ENCODE measurements around the gene SNRNP25.
A peak's percentile ranks its signal among the peaks of the same experiment; 100 is the strongest.

The SNRNP25 gene

DNA sequence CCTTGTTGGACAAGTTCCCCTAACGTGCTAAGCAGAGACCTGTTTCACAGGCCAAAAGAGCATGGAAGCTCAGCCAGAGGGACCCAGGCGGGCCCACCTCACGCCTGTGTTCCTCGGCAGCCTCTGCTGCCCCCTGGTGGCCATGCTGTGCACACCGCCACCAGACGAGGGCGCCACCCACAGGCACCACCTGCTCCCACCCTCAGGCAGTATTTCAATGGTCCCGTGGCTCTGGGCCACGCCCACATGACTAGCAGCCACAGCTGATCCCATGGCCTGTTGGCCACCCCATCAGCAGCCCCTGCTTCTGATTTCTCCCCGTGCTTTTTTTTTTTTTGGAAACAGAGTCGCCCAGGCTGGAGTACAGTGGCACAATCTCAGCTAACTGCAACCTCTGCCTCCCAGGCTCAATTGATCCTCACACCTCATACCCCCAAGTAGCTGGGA lies 43.3 kb downstream of the SNRNP25 start (continued):
- no peak for TF ChIP-seq ZNF785 (tag by site-specific recombination; IDR thresholded peaks at IDR 0.05)
- peak; percentile 85 for TF ChIP-seq EGR2 (tag by site-specific recombination; IDR thresholded peaks at IDR 0.05; ENCODE audit: low read depth)
- TF ChIP-seq ZNF311 (tag by site-specific recombination; IDR thresholded peaks at IDR 0.05; ENCODE audit: borderline replicate concordance): no peak
- peak; percentile 72 for TF ChIP-seq ZNF629 (tag by site-specific recombination; IDR thresholded peaks at IDR 0.05)
- peak; percentile 56 for TF ChIP-seq SP3 (tag by site-specific recombination; IDR thresholded peaks at IDR 0.05)
- TF ChIP-seq ZNF561 (tag by site-specific recombination; IDR thresholded peaks at IDR 0.05; ENCODE audit: borderline replicate concordance): peak; percentile 90; the same call in 1 of the 2 replicates
- TF ChIP-seq ZNF610 (tag by site-specific recombination; IDR thresholded peaks at IDR 0.05; ENCODE audit: borderline replicate concordance): 0 out of 2 replicates have a peak, but pooled peaks have one; percentile 20
- peak; percentile 80 for TF ChIP-seq SCRT2 (tag by site-specific recombination; IDR thresholded peaks at IDR 0.05)
- TF ChIP-seq, protein P1, sequence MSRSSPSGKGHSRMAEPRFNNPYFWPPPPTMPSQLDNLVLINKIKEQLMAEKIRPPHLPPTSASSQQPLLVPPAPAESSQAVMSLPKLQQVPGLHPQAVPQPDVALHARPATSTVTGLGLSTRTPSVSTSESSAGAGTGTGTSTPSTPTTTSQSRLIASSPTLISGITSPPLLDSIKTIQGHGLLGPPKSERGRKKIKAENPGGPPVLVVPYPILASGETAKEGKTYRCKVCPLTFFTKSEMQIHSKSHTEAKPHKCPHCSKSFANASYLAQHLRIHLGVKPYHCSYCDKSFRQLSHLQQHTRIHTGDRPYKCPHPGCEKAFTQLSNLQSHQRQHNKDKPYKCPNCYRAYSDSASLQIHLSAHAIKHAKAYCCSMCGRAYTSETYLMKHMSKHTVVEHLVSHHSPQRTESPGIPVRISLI (tag by site-specific recombination; IDR thresholded peaks at IDR 0.05): peak; percentile 63; the same call in 1 of the 2 replicates
- TF ChIP-seq ZFHX2 (tag by site-specific recombination; conservative IDR thresholded peaks at IDR 0.05): peak; percentile 88
- no peak for TF ChIP-seq ZNF423 (tag by site-specific recombination; IDR thresholded peaks at IDR 0.05)
- TF ChIP-seq, protein P2, sequence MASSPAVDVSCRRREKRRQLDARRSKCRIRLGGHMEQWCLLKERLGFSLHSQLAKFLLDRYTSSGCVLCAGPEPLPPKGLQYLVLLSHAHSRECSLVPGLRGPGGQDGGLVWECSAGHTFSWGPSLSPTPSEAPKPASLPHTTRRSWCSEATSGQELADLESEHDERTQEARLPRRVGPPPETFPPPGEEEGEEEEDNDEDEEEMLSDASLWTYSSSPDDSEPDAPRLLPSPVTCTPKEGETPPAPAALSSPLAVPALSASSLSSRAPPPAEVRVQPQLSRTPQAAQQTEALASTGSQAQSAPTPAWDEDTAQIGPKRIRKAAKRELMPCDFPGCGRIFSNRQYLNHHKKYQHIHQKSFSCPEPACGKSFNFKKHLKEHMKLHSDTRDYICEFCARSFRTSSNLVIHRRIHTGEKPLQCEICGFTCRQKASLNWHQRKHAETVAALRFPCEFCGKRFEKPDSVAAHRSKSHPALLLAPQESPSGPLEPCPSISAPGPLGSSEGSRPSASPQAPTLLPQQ (tag by site-specific recombination; IDR thresholded peaks at IDR 0.05): peak; percentile 100
- TF ChIP-seq, protein P3, sequence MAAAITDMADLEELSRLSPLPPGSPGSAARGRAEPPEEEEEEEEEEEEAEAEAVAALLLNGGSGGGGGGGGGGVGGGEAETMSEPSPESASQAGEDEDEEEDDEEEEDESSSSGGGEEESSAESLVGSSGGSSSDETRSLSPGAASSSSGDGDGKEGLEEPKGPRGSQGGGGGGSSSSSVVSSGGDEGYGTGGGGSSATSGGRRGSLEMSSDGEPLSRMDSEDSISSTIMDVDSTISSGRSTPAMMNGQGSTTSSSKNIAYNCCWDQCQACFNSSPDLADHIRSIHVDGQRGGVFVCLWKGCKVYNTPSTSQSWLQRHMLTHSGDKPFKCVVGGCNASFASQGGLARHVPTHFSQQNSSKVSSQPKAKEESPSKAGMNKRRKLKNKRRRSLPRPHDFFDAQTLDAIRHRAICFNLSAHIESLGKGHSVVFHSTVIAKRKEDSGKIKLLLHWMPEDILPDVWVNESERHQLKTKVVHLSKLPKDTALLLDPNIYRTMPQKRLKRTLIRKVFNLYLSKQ (tag by site-specific recombination; IDR thresholded peaks at IDR 0.05; ENCODE audit: borderline replicate concordance): no peak
- TF ChIP-seq ZXDB (tag by site-specific recombination; IDR thresholded peaks at IDR 0.05): peak; percentile 81
- TF ChIP-seq OSR2 (tag by site-specific recombination; IDR thresholded peaks at IDR 0.05): peak; percentile 72
- TF ChIP-seq ZNF626 (tag by site-specific recombination; IDR thresholded peaks at IDR 0.05): no peak
- TF ChIP-seq MYNN (tag by site-specific recombination; IDR thresholded peaks at IDR 0.05; ENCODE audit: borderline replicate concordance): no peak
- 0 out of 2 replicates have a peak, but pooled peaks have one; percentile 31 for TF ChIP-seq ZNF10 (tag by site-specific recombination; IDR thresholded peaks at IDR 0.05)
- peak; percentile 51; the same call in 1 of the 2 replicates for TF ChIP-seq ZNF391 (tag by site-specific recombination; IDR thresholded peaks at IDR 0.05; ENCODE audit: borderline replicate concordance, low read depth)
- TF ChIP-seq GLIS2 (tag by site-specific recombination; IDR thresholded peaks at IDR 0.05): peak; percentile 70

DNA sequence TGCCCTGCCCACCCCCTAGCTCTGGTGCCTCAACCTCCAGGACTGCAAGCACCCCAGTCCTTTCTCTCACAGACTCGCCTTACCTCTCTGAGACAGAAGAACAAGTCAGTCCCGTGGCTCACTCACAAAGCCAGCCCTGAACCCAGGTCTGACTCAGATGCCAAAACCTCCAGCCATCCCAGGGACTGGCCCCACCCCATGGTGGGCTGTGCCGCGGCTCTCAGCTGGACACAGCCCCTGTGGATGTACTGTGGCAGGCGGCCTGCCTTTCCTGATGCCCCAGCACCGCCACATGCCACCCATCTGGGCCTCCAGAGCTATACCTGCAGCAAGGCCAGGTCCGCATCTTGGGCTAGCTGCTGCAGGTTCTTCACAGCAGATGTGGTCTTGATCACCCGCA lies 44.2 kb downstream of the SNRNP25 start:
- ChIA-PET POLR2A (no interaction called here), CTCF (interaction anchor here (0.9 to 6.8 kb wide), 11 partner anchors 8 to 264 kb away, joined by 3 to 245 read pairs (median 14); partner anchors contain the start of gene HBQ1)

More for the DNA sequence above, 44.2 kb downstream of the SNRNP25 start:
- no peaks in the 10 kb centered on the region for H3K9me3 ChIP-seq (ENCODE audit: control insufficient read depth, insufficient read depth, low read depth, low read length)
- no peaks in the 10 kb centered on the region for H3K4me1 ChIP-seq (ENCODE audit: control insufficient read depth, insufficient read depth, low read length)
- H3K4me3 ChIP-seq (ENCODE audit: low read depth, low read length): no peak overlapping the region
- no peak overlapping the region for H3K27ac ChIP-seq (ENCODE audit: extremely low read depth, low read depth, low read length)
- TF ChIP-seq, protein P2 (tag by site-specific recombination; IDR thresholded peaks at IDR 0.05): no peak
- peak; percentile 12; the same call in 1 of the 2 replicates for TF ChIP-seq ZIC2 (tag by site-specific recombination; IDR thresholded peaks at IDR 0.05)
- H3K36me3 ChIP-seq (ENCODE audit: control insufficient read depth in 2 of 2, insufficient read depth in 1 of 2, low read length in 2 of 2): peaks cover 0 to 37% of the 10 kb centered on the region in 2 experiments; a peak in 2 of 3 replicates
